ENCODE measurements around the gene HNRNPAB.
"Not testable (repeated sequence)": the region's sequence is repeated elsewhere in the genome, so short reads cannot be mapped to it uniquely, and the experiment has no call there.

The HNRNPAB gene

DNA sequence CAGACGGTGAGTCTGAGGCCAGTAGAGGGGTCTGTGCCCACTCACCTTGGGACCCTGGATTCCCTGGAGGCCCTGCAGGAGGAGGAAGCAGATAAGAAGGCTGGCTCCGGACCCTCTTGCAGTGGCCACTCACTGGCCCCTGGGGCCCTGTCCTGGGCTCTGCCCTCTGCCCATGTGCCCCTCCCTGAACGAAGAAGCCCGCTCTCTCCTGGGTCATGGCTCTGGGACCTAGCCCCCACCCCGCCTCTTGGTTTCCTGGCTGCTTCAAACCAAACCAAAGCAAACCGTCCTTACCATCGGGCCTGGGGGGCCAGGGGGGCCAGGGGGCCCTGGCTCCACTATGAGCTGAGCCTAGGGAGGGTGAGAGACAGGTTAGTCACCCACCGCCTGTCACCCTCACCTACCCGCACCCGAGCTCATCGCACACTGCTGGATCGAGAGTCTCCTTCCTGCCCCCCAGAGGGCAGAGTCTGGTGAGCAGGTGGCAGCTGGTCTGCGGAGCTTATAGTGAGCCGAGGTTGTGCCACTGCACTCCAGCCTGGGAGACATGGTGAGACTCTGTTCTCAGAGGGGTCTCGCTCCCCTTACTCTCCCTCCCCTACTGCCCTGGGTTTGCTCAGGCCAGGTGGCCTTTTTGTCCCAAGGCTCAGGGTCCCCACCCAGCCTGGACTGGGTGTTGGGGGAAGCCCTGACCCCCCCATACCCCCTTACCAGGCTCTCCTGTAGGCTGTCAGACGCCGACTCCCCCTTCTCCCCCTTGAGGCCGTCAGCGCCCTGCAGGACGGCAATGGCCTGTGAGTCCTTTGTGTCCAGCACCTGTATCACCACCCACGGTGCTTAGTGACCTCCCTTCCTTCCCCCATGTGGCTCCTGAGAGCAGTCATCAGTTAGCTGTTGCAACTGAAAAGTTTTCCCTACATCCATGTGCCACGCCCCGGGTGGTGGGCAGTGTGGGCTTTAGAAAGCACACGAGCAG is 43.4 kb downstream of the HNRNPAB start:
- DNase-seq = no peak

DNA sequence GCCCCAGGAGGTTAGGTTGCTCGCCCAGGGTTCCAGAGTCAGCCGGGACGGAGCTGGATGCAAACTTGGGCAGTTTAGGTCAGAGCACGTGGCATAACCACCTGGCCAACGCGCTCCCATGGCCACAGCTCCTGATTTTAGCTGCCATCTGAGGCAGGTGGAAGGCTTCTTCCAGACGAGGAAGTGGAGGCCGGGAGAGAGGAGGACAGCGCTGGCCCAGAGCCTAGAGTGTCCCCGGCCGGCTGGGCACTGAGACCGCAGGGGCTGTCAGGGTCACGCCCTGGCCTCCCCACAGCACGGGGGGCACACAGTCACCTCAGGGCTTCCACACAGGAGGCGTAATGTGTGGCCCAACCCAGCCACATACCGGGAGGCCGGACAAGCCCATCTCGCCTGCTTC is 44.4 kb downstream of the HNRNPAB start:
- DNase-seq = no peak

DNA sequence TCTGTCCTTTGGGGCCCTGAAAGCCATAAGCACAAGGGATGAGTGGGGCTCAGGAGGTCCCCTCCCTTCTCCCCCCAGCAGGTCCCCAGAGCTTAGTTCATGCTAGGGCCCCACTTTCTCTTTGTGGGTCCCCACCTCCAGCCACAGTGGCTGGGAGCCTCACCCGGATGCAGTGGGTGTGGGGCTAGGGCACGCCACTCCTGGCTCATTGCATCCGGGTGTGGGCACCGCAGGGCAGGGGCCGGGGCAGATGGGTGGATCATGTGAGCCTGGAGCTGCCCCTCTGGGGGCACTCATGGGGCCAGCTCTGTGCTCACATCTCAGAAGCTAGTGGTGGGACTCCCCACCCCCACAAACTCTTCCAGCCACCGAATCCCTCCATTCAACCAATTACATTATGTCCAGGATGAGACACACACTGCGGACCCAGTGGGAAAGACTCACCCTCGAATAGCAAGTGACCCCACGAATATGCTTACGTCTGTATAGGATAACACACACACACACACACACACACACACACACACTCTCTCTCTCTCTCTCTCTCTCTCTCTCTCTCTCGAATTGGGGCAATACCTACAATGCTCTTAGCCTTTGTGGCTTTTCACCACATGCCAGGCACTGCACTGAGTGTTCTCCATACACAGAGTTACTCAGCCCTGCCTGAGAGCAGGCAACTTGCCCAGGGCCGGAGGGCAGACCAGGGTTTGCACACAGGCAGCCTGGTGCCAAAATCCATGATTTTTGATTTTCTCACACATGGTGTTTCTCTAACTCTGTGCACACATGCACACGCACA is 45.1 kb downstream of the HNRNPAB start:
- no peak for DNase-seq

DNA sequence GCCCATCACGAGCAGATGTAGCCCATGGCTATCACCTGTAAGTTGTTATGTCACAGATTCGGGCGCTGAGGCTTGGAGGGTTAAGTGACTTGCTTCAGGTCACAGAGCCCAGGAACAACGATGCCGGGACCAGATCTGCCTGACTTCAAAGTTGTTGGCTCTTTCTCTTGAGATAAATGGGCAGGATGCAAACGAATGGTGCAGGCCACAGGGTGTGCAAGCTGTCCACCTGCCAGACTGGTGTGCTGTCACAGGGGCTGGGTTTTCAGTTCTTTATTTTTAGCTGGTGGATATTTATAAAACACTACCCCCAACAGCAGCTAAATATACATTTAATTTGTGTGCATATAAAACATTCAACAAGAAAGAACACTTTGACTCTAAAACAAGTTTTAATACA is 45.9 kb downstream of the HNRNPAB start:
- no peak for DNase-seq

DNA sequence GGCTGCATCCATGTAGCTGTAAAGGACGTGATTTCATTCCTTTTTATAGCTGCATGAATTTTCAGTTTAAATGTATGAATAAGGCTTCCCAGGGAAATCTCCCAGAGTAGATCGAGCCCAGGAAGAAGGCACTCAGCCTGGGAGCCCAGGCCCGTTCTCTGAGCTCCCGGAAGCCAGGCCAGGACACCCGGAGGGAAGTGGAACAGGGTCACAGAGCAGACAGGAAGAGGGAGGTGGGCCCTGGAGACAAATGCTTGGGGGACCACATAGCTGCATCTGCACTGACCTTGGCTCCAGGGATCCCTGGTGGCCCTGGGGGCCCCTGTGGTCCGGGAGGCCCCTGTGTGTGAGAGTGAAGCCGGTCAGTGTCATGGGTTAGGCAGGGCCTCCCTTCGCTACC is 47.9 kb downstream of the HNRNPAB start:
- no peak for DNase-seq

DNA sequence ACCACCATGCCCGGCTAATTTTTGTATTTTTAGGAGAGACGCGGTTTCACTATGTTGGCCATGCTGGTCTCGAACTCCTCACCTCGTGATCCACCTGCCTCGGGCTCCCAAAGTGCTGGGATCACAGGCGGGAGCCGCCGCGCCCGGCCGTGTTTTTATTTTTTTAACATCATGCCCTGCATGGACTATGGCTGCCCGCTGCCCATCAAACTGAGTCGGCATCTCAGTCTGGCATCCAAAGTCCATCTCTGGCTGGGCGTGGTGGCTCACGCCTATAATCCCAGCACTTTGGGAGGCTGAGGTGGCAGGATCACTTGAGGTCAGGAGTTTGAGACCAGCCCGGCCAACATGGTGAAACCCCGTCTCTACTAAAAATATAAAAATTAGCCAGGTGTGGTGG is 49.3 kb downstream of the HNRNPAB start:
- not testable (repeated sequence) for DNase-seq

DNA sequence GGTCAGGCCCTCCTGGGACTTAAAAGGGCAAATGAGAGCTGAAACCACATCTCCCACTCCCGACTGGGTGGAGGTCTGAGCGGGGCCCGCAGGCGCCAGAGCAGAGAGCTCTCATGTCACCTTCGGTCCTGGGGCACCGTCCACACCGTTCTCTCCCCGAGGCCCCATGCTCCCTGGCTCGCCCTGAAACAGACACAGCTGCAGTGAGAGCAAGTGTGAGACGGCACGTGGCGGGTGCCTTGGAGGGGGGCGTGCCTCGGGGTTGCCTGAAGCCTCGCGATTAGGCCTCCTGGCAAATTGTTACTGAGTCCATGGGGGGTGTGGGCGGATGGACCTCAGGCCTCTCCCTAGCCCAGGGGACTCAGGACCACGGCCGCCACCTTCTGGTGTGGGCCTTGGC is 52.4 kb downstream of the HNRNPAB start:
- DNase-seq = no peak

DNA sequence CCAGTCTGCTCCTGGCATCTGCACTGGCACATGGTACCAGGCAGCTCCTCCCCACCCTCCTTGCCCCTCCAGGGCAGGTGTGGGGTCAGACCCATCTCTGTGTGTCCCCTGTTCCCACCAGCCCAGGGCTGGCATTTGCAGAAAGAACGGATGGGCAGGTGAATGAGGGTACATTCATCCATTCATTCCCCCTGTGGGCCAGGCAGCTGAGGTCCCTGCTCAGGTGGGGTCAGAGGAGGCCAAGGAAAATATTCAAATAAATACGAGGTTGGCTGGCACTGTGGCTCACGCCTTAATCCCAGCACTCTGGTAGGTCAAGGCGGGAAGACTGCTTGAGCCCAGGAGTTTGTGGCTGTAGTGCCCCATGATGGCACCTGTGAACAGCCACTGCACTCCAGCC is 53.3 kb downstream of the HNRNPAB start:
- DNase-seq = no peak

DNA sequence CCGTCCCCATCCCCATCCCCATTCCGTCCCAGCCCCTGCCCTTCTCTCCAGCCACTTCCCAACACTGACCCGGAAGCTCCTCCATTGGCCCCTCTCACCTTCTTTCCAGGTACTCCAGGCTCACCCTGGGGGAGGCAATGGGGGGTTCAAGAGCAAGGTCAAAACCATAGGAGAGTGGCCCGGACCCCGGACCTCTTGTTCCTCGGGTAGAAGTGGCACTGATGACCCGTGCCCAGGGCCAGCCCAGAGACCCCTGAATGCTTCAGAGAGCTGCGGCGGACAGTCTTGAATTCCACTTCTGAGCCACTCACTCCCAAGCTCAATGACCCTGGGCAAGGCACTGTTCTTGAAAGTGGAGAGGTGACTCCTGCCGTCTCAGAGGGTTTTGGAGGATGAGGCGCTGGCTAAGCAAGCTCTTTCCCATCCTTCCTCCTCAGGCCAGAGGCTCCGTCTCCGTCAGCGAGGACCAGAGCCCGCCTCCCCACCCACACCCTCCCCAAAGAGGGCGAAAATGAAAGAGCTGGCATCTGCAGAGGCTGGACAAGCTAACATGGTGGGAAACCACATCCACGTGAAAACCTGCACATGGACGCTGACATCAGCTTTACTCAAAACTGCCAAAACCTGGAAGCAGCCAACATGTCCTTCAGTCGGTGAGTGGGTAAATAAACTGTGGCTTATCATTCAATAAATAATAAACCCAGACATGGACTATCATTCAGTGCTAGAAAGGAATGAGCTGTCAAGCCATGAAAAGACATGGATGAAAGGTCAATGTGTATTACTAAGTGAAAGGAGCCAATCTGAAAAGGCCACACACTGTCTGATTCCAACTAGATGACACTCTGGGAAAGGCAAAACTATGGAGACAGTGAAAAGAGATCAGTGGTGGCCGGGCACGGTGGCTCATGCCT is 55.5 kb downstream of the HNRNPAB start:
- DNase-seq = no peak

Data from NCI-H510A treated with DMSO at 0.1 percent for 48 hours (cell line).